Astrocyte of the cerebellum (primary cell): Measurements from ENCODE around the gene ARMC12.
"Not testable (repeated sequence)": the region's sequence is repeated elsewhere in the genome, so short reads cannot be mapped to it uniquely, and the experiment has no call there.

Source experiments
- DNase-seq: peaks from one replicate; pipeline ENCODE4 v3.0.0-alpha.2; 2011; ENCODE audit warnings: low read depth
- H3K4me3 ChIP-seq: 2 replicates; pipeline ENCODE4 v1.5.1; 2011; ENCODE audit warnings: mild to moderate bottlenecking, low read depth, low read length, moderate library complexity
- in situ Hi-C: cut with HindIII; loops from 2 replicates; pipeline ENCODE4 v1.10.0; 2017; ENCODE audit warnings: low sequenced_read_pairs
- TF ChIP-seq, protein P1 (sequence below): IDR thresholded peaks from 2 replicates; pipeline ENCODE4 v1.5.1; 2012; ENCODE audit warnings: low read length, low read depth, moderate library complexity, mild to moderate bottlenecking; ENCODE audit errors: missing control alignments

The ARMC12 gene

DNA sequence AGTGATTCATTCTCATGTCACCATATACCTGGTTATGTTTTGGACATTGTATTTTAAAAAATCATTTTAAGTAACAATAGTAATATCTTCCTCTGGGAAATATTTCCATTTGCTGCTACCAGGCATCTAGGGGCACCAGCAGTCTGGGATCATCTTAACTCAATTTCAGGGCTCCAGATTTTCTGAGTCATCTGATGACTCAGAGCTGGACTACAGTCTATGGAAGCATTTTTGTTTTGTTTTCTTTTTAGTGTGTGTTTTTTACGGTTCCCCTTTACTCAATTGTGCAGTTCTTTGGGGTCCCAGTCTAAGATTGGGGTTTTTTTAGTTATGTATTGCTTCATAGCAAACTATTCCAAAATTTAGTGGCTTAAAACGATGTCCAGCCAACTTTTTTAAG, 42.4 kb upstream of the ARMC12 start:
- no peak for DNase-seq
- in situ Hi-C loops = no loop called here
- H3K4me3 ChIP-seq = no peak overlapping the region
- TF ChIP-seq, protein P1, sequence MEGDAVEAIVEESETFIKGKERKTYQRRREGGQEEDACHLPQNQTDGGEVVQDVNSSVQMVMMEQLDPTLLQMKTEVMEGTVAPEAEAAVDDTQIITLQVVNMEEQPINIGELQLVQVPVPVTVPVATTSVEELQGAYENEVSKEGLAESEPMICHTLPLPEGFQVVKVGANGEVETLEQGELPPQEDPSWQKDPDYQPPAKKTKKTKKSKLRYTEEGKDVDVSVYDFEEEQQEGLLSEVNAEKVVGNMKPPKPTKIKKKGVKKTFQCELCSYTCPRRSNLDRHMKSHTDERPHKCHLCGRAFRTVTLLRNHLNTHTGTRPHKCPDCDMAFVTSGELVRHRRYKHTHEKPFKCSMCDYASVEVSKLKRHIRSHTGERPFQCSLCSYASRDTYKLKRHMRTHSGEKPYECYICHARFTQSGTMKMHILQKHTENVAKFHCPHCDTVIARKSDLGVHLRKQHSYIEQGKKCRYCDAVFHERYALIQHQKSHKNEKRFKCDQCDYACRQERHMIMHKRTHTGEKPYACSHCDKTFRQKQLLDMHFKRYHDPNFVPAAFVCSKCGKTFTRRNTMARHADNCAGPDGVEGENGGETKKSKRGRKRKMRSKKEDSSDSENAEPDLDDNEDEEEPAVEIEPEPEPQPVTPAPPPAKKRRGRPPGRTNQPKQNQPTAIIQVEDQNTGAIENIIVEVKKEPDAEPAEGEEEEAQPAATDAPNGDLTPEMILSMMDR = no peak

DNA sequence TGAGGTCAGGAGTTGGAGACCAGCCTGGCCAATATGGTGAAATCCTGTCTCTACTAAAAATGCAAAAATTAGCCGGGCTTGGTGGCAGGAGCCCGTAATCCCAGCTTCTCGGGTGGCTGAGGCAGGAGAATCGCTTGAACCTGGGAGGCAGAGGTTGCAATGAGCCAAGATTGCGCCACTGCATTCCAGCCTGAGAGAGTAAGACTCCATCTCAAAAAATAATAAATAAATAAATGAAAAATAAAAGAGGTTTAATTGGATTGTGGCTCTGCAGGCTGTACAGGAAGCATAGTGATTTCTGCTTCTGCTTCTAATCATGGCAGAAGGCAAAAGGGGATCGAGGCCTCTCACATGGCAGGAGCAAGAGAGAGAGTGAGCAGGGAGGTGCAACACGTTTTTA, 38.4 kb upstream of the ARMC12 start:
- H3K4me3 ChIP-seq, DNase-seq, in situ Hi-C loops: not testable (repeated sequence)

DNA sequence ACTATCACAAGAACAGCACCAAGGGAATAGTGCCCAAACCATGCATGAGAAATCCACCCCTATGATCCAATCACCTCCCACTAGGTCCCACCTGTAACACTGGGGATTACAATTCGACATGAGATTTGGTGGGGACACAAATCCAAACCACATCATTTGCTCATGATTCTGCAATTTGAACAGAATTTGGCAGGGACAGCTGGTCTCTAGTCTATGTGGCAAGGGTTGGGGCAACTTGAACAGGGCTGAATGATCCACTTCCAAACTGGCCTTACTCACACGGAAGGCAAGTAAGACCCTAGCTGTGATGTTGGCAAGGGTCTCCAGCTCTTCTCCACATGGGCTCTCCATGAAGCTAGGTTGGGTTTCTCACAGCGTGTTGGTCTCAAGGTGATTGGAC, 38.0 kb upstream of the ARMC12 start:
- no peak for DNase-seq
- TF ChIP-seq, protein P1 = no peak
- no peak overlapping the region for H3K4me3 ChIP-seq
- in situ Hi-C loops = no loop called here

GRCh38 chr6:35703554-35703953, 33.3 kb upstream of the ARMC12 start:
- H3K4me3 ChIP-seq = no peak overlapping the region
- no peak for DNase-seq
- in situ Hi-C loops = no loop called here
- TF ChIP-seq, protein P1 = no peak

GRCh38 chr6:35706468-35706867, 30.4 kb upstream of the ARMC12 start:
- no peak for DNase-seq
- in situ Hi-C loops = no loop called here
- TF ChIP-seq, protein P1 = no peak
- H3K4me3 ChIP-seq = no peak overlapping the region

- TF ChIP-seq, protein P1 = no peak
- no peak for DNase-seq
- H3K4me3 ChIP-seq = no peak overlapping the region
- in situ Hi-C loops = no loop called here
Measured at GRCh38 chr6:35707714-35708407, 29.0 kb upstream of the ARMC12 start.

GRCh38 chr6:35708585-35708984, 28.2 kb upstream of the ARMC12 start:
- in situ Hi-C loops = no loop called here
- no peak overlapping the region for H3K4me3 ChIP-seq
- TF ChIP-seq, protein P1 = no peak
- DNase-seq = no peak
